ENCODE data around the gene AFF2. TPM values are rescaled to one million over a fixed set of nuclear protein-coding genes. Genes with fewer than 3 reads are reported as not detected.

Gene AFF2
- total RNA-seq, 5 donors from 2014 or later (not counting 1 experiment from before 2014, with no cell fraction given): 0.95 to 4.1 (median 2.3) TPM

- ChIA-PET CTCF (no interaction called here), POLR2A (interaction anchor here in 1 of 2 donors (0.7 kb wide), 1 partner anchor 135 kb away, joined by 3 read pairs; no protein-coding TSS in a partner anchor)
- H3K27me3 ChIP-seq (replicated peaks in 1 of 2; ENCODE audit: control insufficient read depth in 2 of 2, extremely low read depth in 1 of 2, insufficient read depth in 2 of 2, low read length in 1 of 2): no peaks in the 10 kb centered on the region
- H3K36me3 ChIP-seq (ENCODE audit: control insufficient read depth in 2 of 2, extremely low read depth in 1 of 2, insufficient read depth in 1 of 2, low read length in 1 of 2): no peaks in the 10 kb centered on the region
- peaks cover 0 to 21% of the 10 kb centered on the region in 2 donors for H3K27me3 Mint-ChIP-seq
- ATAC-seq (replicated peaks in 1 of 4) (no peak), DNase-seq (no peak)
- H3K27ac ChIP-seq (ENCODE audit: low read length): no peak overlapping the region
- no peaks in the 10 kb centered on the region for H3K36me3 Mint-ChIP-seq
- H3K4me1 Mint-ChIP-seq: no peaks in the 10 kb centered on the region
- no peak overlapping the region for H3K4me3 Mint-ChIP-seq
- no peaks in the 10 kb centered on the region for H3K4me1 ChIP-seq (ENCODE audit: control insufficient read depth in 1 of 2, extremely low read depth in 1 of 2, insufficient read depth in 2 of 2, low read length in 2 of 2)
- no CpG with 5 or more reads among the region's 4 CpGs for WGBS (ENCODE audit: insufficient coverage)
- no peaks in the 10 kb centered on the region for H3K9me3 Mint-ChIP-seq
- no peak overlapping the region for H3K27ac Mint-ChIP-seq
- no peak overlapping the region for H3K4me3 ChIP-seq (ENCODE audit: control insufficient read depth in 1 of 2, extremely low read depth in 1 of 2, low read length in 1 of 2)
- no peaks in the 10 kb centered on the region for H3K9me3 ChIP-seq
Measured at GRCh38 chrX:148572337-148572736, 71.9 kb downstream of the AFF2 start.

DNA sequence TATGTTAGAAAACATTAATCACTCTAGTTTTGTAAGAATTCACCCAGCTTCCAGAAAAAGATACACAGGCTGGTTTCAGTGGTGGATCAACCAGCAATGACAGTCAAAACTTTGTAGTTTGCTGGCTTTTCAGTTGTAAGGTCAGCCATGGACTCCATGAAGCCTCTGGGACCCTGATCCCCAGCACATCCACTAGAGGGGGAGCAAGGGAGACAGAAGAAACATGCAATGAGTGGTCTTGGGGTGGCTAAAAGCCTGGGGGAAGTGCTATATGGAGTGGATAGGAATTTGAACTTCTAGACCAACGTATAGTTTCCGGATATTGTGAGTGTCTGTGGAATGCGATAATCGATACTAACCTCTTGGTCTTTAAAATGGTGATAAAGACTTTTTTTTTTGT lies 72.7 kb downstream of the AFF2 start:
- no peaks in the 10 kb centered on the region for H3K9me3 Mint-ChIP-seq
- H3K4me1 ChIP-seq (ENCODE audit: control insufficient read depth in 1 of 2, extremely low read depth in 1 of 2, insufficient read depth in 2 of 2, low read length in 2 of 2): no peaks in the 10 kb centered on the region
- H3K27ac ChIP-seq (ENCODE audit: low read length): no peak overlapping the region
- no peaks in the 10 kb centered on the region for H3K36me3 ChIP-seq (ENCODE audit: control insufficient read depth in 2 of 2, extremely low read depth in 1 of 2, insufficient read depth in 1 of 2, low read length in 1 of 2)
- H3K27ac Mint-ChIP-seq: no peak overlapping the region
- peaks cover 0 to 16% of the 10 kb centered on the region in 2 donors for H3K27me3 Mint-ChIP-seq
- H3K4me1 Mint-ChIP-seq: no peaks in the 10 kb centered on the region
- H3K4me3 Mint-ChIP-seq: no peak overlapping the region
- ChIA-PET CTCF (no interaction called here), POLR2A (interaction anchor here in 1 of 2 donors (0.7 kb wide), 1 partner anchor 136 kb away, joined by 3 read pairs; no protein-coding TSS in a partner anchor)
- DNase-seq: no peak
- no peaks in the 10 kb centered on the region for H3K36me3 Mint-ChIP-seq
- H3K4me3 ChIP-seq (ENCODE audit: control insufficient read depth in 1 of 2, extremely low read depth in 1 of 2, low read length in 1 of 2): no peak overlapping the region
- no peak for ATAC-seq (replicated peaks in 1 of 4)
- H3K27me3 ChIP-seq (replicated peaks in 1 of 2; ENCODE audit: control insufficient read depth in 2 of 2, extremely low read depth in 1 of 2, insufficient read depth in 2 of 2, low read length in 1 of 2): no peaks in the 10 kb centered on the region
- no peaks in the 10 kb centered on the region for H3K9me3 ChIP-seq
- 80% methylated on average over 1 of the region's 4 CpGs for WGBS (ENCODE audit: insufficient coverage)

DNA sequence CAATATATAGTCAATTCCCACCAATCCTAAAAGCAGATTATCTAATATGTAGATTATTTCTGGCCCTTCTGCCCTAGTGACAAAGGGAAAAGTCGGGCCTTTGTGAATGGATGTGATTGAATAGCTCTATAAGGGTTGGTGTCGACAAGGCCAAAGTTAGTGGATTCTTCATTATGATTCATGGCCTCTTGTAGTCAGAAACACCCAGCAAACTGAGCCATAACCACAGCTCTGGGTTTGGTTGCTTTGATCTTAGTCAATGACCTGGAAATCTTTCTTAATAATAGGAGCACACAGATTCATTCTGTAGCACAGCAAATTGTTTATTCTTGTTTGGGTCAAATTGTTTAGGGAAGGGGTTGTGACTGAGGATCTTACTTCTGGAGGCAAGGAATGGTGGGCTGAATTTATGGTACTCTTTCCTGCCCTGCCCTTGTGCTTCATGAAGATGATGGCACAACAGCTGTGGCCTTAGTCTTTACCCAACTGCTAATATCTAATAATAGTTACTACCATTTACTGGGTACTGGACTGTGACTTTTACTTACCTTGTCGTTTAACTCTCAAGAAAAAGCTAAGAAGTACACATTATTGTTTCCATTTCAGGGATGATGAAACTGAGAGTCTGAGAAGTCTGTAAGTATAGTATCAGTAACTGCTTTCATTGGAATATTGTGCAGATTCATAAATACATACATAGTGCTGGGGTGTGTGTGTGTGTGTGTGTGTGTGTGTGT lies 74.0 kb downstream of the AFF2 start:
- 60% methylated on average over 1 of the region's 3 CpGs for WGBS (ENCODE audit: insufficient coverage)
- ChIA-PET CTCF (no interaction called here), POLR2A (no interaction called here)
- no peaks in the 10 kb centered on the region for H3K27me3 ChIP-seq (replicated peaks in 1 of 2; ENCODE audit: control insufficient read depth in 2 of 2, extremely low read depth in 1 of 2, insufficient read depth in 2 of 2, low read length in 1 of 2)
- H3K4me3 ChIP-seq (ENCODE audit: control insufficient read depth in 1 of 2, extremely low read depth in 1 of 2, low read length in 1 of 2): no peak overlapping the region
- H3K9me3 Mint-ChIP-seq: no peaks in the 10 kb centered on the region
- no peak for DNase-seq
- no peaks in the 10 kb centered on the region for H3K36me3 Mint-ChIP-seq
- H3K4me1 Mint-ChIP-seq: no peaks in the 10 kb centered on the region
- H3K36me3 ChIP-seq (ENCODE audit: control insufficient read depth in 2 of 2, extremely low read depth in 1 of 2, insufficient read depth in 1 of 2, low read length in 1 of 2): no peaks in the 10 kb centered on the region
- no peaks in the 10 kb centered on the region for H3K4me1 ChIP-seq (ENCODE audit: control insufficient read depth in 1 of 2, extremely low read depth in 1 of 2, insufficient read depth in 2 of 2, low read length in 2 of 2)
- H3K9me3 ChIP-seq: no peaks in the 10 kb centered on the region
- no peak for ATAC-seq (replicated peaks in 1 of 4)
- no peak overlapping the region for H3K27ac ChIP-seq (ENCODE audit: low read length)
- no peak overlapping the region for H3K27ac Mint-ChIP-seq
- H3K27me3 Mint-ChIP-seq: peaks cover 0 to 12% of the 10 kb centered on the region in 2 donors
- H3K4me3 Mint-ChIP-seq: no peak overlapping the region

DNA sequence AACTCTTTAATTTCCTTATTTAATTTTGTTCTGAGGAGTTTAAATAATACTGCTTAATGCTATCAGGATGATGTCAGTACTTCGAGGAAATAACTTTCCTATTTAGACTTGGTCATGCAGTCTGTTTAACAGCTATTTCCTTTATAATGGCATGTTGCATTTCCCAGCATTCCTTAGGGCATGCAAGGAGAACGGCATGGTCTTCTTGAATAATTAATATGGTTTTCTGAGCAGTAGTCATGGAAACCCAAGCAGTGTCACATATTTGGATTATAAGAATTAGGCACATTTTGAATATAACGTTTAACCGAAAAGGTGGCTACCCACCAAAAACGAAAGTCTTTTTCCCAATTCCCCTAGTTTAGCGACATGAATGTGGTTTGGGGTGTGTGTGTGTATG lies 76.0 kb downstream of the AFF2 start:
- Histone ChIP-seq H3K27ac (ENCODE audit: low read length) (no peak overlapping the region), H3K36me3 (ENCODE audit: control insufficient read depth in 2 of 2, extremely low read depth in 1 of 2, insufficient read depth in 1 of 2, low read length in 1 of 2) (no peaks in the 10 kb centered on the region), H3K4me3 (ENCODE audit: control insufficient read depth in 1 of 2, extremely low read depth in 1 of 2, low read length in 1 of 2) (no peak overlapping the region), H3K9me3 (no peaks in the 10 kb centered on the region), H3K27me3 (replicated peaks in 1 of 2; ENCODE audit: control insufficient read depth in 2 of 2, extremely low read depth in 1 of 2, insufficient read depth in 2 of 2, low read length in 1 of 2) (no peaks in the 10 kb centered on the region), H3K4me1 (ENCODE audit: control insufficient read depth in 1 of 2, extremely low read depth in 1 of 2, insufficient read depth in 2 of 2, low read length in 2 of 2) (no peaks in the 10 kb centered on the region)
- Mint-ChIP-seq H3K4me1 (no peaks in the 10 kb centered on the region), H3K27me3 (peaks cover 0 to 3% of the 10 kb centered on the region in 2 donors), H3K9me3 (no peaks in the 10 kb centered on the region), H3K36me3 (no peaks in the 10 kb centered on the region), H3K27ac (no peak overlapping the region), H3K4me3 (no peak overlapping the region)
- DNase-seq (no peak), ATAC-seq (replicated peaks in 1 of 4) (no peak)
- CTCF ChIA-PET: no interaction called here
- no CpG with 5 or more reads among the region's 6 CpGs for WGBS (ENCODE audit: insufficient coverage)
- POLR2A ChIA-PET: no interaction called here

- Mint-ChIP-seq H3K27ac (no peak overlapping the region), H3K4me3 (no peak overlapping the region), H3K36me3 (no peaks in the 10 kb centered on the region), H3K27me3 (peaks cover 0 to 3% of the 10 kb centered on the region in 2 donors), H3K4me1 (no peaks in the 10 kb centered on the region), H3K9me3 (peaks cover 0 to 4% (median 4%) of the 10 kb centered on the region in 3 donors)
- Histone ChIP-seq H3K36me3 (ENCODE audit: control insufficient read depth in 2 of 2, extremely low read depth in 1 of 2, insufficient read depth in 1 of 2, low read length in 1 of 2) (no peaks in the 10 kb centered on the region), H3K4me1 (ENCODE audit: control insufficient read depth in 1 of 2, extremely low read depth in 1 of 2, insufficient read depth in 2 of 2, low read length in 2 of 2) (no peaks in the 10 kb centered on the region), H3K27ac (ENCODE audit: low read length) (no peak overlapping the region), H3K4me3 (ENCODE audit: control insufficient read depth in 1 of 2, extremely low read depth in 1 of 2, low read length in 1 of 2) (no peak overlapping the region), H3K9me3 (no peaks in the 10 kb centered on the region), H3K27me3 (replicated peaks in 1 of 2; ENCODE audit: control insufficient read depth in 2 of 2, extremely low read depth in 1 of 2, insufficient read depth in 2 of 2, low read length in 1 of 2) (no peaks in the 10 kb centered on the region)
- POLR2A ChIA-PET: no interaction called here
- CTCF ChIA-PET: no interaction called here
- WGBS (ENCODE audit: insufficient coverage): no CpG with 5 or more reads among the region's 3 CpGs
- DNase-seq (no peak), ATAC-seq (replicated peaks in 1 of 4) (no peak)
Measured at GRCh38 chrX:148577741-148578140, 77.3 kb downstream of the AFF2 start.

- no peak for ATAC-seq (replicated peaks in 1 of 4)
- H3K27me3 Mint-ChIP-seq: peaks cover 0 to 3% of the 10 kb centered on the region in 2 donors
- no peaks in the 10 kb centered on the region for H3K4me1 Mint-ChIP-seq
- no peaks in the 10 kb centered on the region for H3K27me3 ChIP-seq (replicated peaks in 1 of 2; ENCODE audit: control insufficient read depth in 2 of 2, extremely low read depth in 1 of 2, insufficient read depth in 2 of 2, low read length in 1 of 2)
- no peak overlapping the region for H3K27ac ChIP-seq (ENCODE audit: low read length)
- H3K27ac Mint-ChIP-seq: no peak overlapping the region
- no CpG with 5 or more reads among the region's 1 CpG for WGBS (ENCODE audit: insufficient coverage)
- no peak overlapping the region for H3K4me3 Mint-ChIP-seq
- ChIA-PET POLR2A (interaction anchor here in 1 of 2 donors (0.7 kb wide), 1 partner anchor 55 kb away, joined by 4 read pairs; no protein-coding TSS in a partner anchor), CTCF (interaction anchor here (0.6 to 0.7 kb wide), 2 partner anchors 86 to 363 kb away, joined by 3 to 4 read pairs; no protein-coding TSS in a partner anchor)
- no peaks in the 10 kb centered on the region for H3K4me1 ChIP-seq (ENCODE audit: control insufficient read depth in 1 of 2, extremely low read depth in 1 of 2, insufficient read depth in 2 of 2, low read length in 2 of 2)
- H3K9me3 ChIP-seq: no peaks in the 10 kb centered on the region
- H3K36me3 Mint-ChIP-seq: no peaks in the 10 kb centered on the region
- H3K9me3 Mint-ChIP-seq: peaks cover 0 to 6% (median 5%) of the 10 kb centered on the region in 3 donors
- H3K36me3 ChIP-seq (ENCODE audit: control insufficient read depth in 2 of 2, extremely low read depth in 1 of 2, insufficient read depth in 1 of 2, low read length in 1 of 2): no peaks in the 10 kb centered on the region
- no peak overlapping the region for H3K4me3 ChIP-seq (ENCODE audit: control insufficient read depth in 1 of 2, extremely low read depth in 1 of 2, low read length in 1 of 2)
- no peak for DNase-seq
Measured at GRCh38 chrX:148580016-148580415, 79.6 kb downstream of the AFF2 start.

Data from T-cell (primary cell).